Measurements from ENCODE around the gene ASB4. TPM values are rescaled to one million over a fixed set of nuclear protein-coding genes. Genes with fewer than 3 reads are reported as not detected.

Gene ASB4
- total RNA-seq, 2 donors from 2014 or later: not detected

GRCh38 chr7:95490231-95490762 is 4.6 kb downstream of the ASB4 start:
- Histone ChIP-seq H3K4me1 (no peaks in the 10 kb centered on the region), H3K4me3 (no peak overlapping the region), H3K27me3 (no peaks in the 10 kb centered on the region), H3K36me3 (replicated peaks in 1 of 2; ENCODE audit: insufficient read depth in 1 of 2, low read depth in 2 of 2) (no peaks in the 10 kb centered on the region), H3K9me3 (no peaks in the 10 kb centered on the region), H3K27ac (no peak overlapping the region)
- no peak for DNase-seq
- ATAC-seq: no peak
- TF ChIP-seq POLR2A (IDR thresholded peaks at IDR 0.05) (no peak), CTCF (IDR thresholded peaks at IDR 0.05) (no peak)
- 48 to 56% methylated on average over 3 of the region's 3 CpGs for WGBS, 2 donors
- intact Hi-C loops (cut with DNase I): no loop called here

- WGBS, 2 donors: 85 to 89% methylated on average over 4 of the region's 4 CpGs
- intact Hi-C loops (cut with DNase I): no loop called here
- DNase-seq: no peak
- H3K27me3 ChIP-seq: no peaks in the 10 kb centered on the region
- H3K9me3 ChIP-seq: no peaks in the 10 kb centered on the region
- no peak for TF ChIP-seq POLR2A (IDR thresholded peaks at IDR 0.05)
- no peak for TF ChIP-seq CTCF (IDR thresholded peaks at IDR 0.05)
- H3K4me1 ChIP-seq: no peaks in the 10 kb centered on the region
- H3K36me3 ChIP-seq (replicated peaks in 1 of 2; ENCODE audit: insufficient read depth in 1 of 2, low read depth in 2 of 2): no peaks in the 10 kb centered on the region
- H3K4me3 ChIP-seq: no peak overlapping the region
- ATAC-seq: no peak
- no peak overlapping the region for H3K27ac ChIP-seq
Observed at GRCh38 chr7:95491201-95491600, 5.5 kb downstream of the ASB4 start.

- no peak for TF ChIP-seq CTCF (IDR thresholded peaks at IDR 0.05)
- no peak for TF ChIP-seq POLR2A (IDR thresholded peaks at IDR 0.05)
- no peaks in the 10 kb centered on the region for H3K36me3 ChIP-seq (replicated peaks in 1 of 2; ENCODE audit: insufficient read depth in 1 of 2, low read depth in 2 of 2)
- no peaks in the 10 kb centered on the region for H3K9me3 ChIP-seq
- ATAC-seq (no peak), DNase-seq (no peak)
- no peak overlapping the region for H3K27ac ChIP-seq
- H3K4me3 ChIP-seq: no peak overlapping the region
- WGBS, 2 donors: 57 to 74% methylated on average over 2 of the region's 2 CpGs
- no peaks in the 10 kb centered on the region for H3K4me1 ChIP-seq
- H3K27me3 ChIP-seq: no peaks in the 10 kb centered on the region
- intact Hi-C loops (cut with DNase I): no loop called here
Observed at GRCh38 chr7:95491634-95492314, 6.0 kb downstream of the ASB4 start.

- Histone ChIP-seq H3K36me3 (replicated peaks in 1 of 2; ENCODE audit: insufficient read depth in 1 of 2, low read depth in 2 of 2) (no peaks in the 10 kb centered on the region), H3K27ac (no peak overlapping the region), H3K9me3 (no peaks in the 10 kb centered on the region), H3K4me1 (no peaks in the 10 kb centered on the region), H3K4me3 (no peak overlapping the region), H3K27me3 (no peaks in the 10 kb centered on the region)
- TF ChIP-seq POLR2A (IDR thresholded peaks at IDR 0.05): no peak
- no peak for TF ChIP-seq CTCF (IDR thresholded peaks at IDR 0.05)
- no peak for ATAC-seq
- intact Hi-C loops (cut with DNase I): no loop called here
- DNase-seq: no peak
Observed at GRCh38 chr7:95493247-95493646, 7.5 kb downstream of the ASB4 start.

GRCh38 chr7:95493844-95494243 is 8.1 kb downstream of the ASB4 start:
- Histone ChIP-seq H3K9me3 (no peaks in the 10 kb centered on the region), H3K4me3 (no peak overlapping the region), H3K4me1 (no peaks in the 10 kb centered on the region), H3K27ac (no peak overlapping the region), H3K36me3 (replicated peaks in 1 of 2; ENCODE audit: insufficient read depth in 1 of 2, low read depth in 2 of 2) (no peaks in the 10 kb centered on the region), H3K27me3 (no peaks in the 10 kb centered on the region)
- no peak for ATAC-seq
- 48 to 60% methylated on average over 2 of the region's 2 CpGs for WGBS, 2 donors
- TF ChIP-seq POLR2A (IDR thresholded peaks at IDR 0.05): no peak
- TF ChIP-seq CTCF (IDR thresholded peaks at IDR 0.05): no peak
- DNase-seq: no peak
- intact Hi-C loops (cut with DNase I): no loop called here
